K562 (cell line): ENCODE measurements around the gene CLIC1. TPM values are rescaled to one million over a fixed set of nuclear protein-coding genes. Genes with fewer than 3 reads are reported as not detected.

Source experiments
- DPF2 ChIP-seq: fragments of 450-650 bp; IDR thresholded peaks from 2 replicates; pipeline ENCODE4 v1.6.1; 2016
- GABPB2 ChIP-seq: fragments of 250-450 bp; sonication (Bioruptor Pico); conservative IDR thresholded peaks from 2 replicates; pipeline ENCODE4 v1.5.1; 2021; ENCODE audit warnings: mild to moderate bottlenecking
- MYBL2 ChIP-seq, 2 experiments: fragments of 450-650 bp in 1 of 2; sonication (generic) in 1 of 2; formaldehyde crosslinking in 1 of 2; IDR thresholded peaks; 2 replicates each; pipeline versions ENCODE4 v1.6.1 to v1.8.1; 2017 to 2022; ENCODE audit warnings: borderline replicate concordance in 1 of 2, inconsistent platforms in 1 of 2, low read depth in 1 of 2, mild to moderate bottlenecking in 1 of 2, missing genetic modification reagents in 1 of 2, moderate library complexity in 1 of 2
- NFE2 ChIP-seq: IDR thresholded peaks from 2 replicates; pipeline ENCODE4 v1.6.1; 2014; ENCODE audit warnings: antibody characterized with exemption, low read depth
- NR0B1 ChIP-seq: fragments of 450-650 bp; IDR thresholded peaks from one replicate; pipeline ENCODE4 v1.6.1; 2018; ENCODE audit warnings: mild to moderate bottlenecking, moderate library complexity; ENCODE audit not compliant: partially characterized antibody
- NR2C1 ChIP-seq, 2 experiments: fragments of 450-650 bp; IDR thresholded peaks; 2 replicates each; pipeline ENCODE4 v1.6.1; 2017; ENCODE audit warnings: mild to moderate bottlenecking in 2 of 2, antibody characterized with exemption in 1 of 2, inconsistent platforms in 1 of 2, missing compliant biosample characterization in 1 of 2, missing genetic modification characterization in 1 of 2
- SIN3A ChIP-seq, 2 experiments: fragments of 150-350 bp in 1 of 2; IDR thresholded peaks; 2 replicates each; pipeline ENCODE4 v1.6.1; 2011 to 2016; ENCODE audit warnings: borderline replicate concordance in 2 of 2, low read depth in 2 of 2, low read length in 2 of 2, mild to moderate bottlenecking in 2 of 2, moderate library complexity in 2 of 2; ENCODE audit not compliant: control insufficient read depth in 1 of 2
- SMAD1 ChIP-seq: fragments of 150-350 bp; IDR thresholded peaks from 2 replicates; pipeline ENCODE4 v1.6.1; 2014; ENCODE audit warnings: low read length, low read depth; ENCODE audit not compliant: partially characterized antibody
- SREBF2 ChIP-seq: sonication (generic); formaldehyde crosslinking; IDR thresholded peaks from 2 replicates; pipeline ENCODE4 v1.4.0; 2020; ENCODE audit warnings: mild to moderate bottlenecking, missing genetic modification reagents
- XRCC3 ChIP-seq: fragments of 450-650 bp; IDR thresholded peaks from 2 replicates; pipeline ENCODE4 v1.6.1; 2017; ENCODE audit warnings: mild to moderate bottlenecking, moderate library complexity
- XRCC5 ChIP-seq: fragments of 200-400 bp; formaldehyde crosslinking; IDR thresholded peaks from 2 replicates; pipeline ENCODE4 v1.6.1; 2017; ENCODE audit warnings: low read depth, mild to moderate bottlenecking, low read length
- ZBED1 ChIP-seq: IDR thresholded peaks from 2 replicates; pipeline ENCODE4 v1.6.1; 2014
- ZBTB43 ChIP-seq: sonication (generic); formaldehyde crosslinking; IDR thresholded peaks from 2 replicates; pipeline ENCODE4 v1.8.0; 2023; ENCODE audit warnings: mild to moderate bottlenecking, missing genetic modification reagents
- ZC3H4 ChIP-seq: sonication (generic); formaldehyde crosslinking; IDR thresholded peaks from 2 replicates; pipeline ENCODE4 v1.9.0; 2021; ENCODE audit warnings: missing genetic modification reagents, borderline replicate concordance
- ZKSCAN8 ChIP-seq: fragments of 200-800 bp; sonication (Bioruptor generic); IDR thresholded peaks from 2 replicates; pipeline ENCODE4 v1.6.1; 2016; ENCODE audit warnings: missing genetic modification characterization, missing compliant biosample characterization
- ZMIZ1 ChIP-seq, 2 experiments: fragments of 150-350 bp in 1 of 2; IDR thresholded peaks; 2 replicates each; pipeline ENCODE4 v1.6.1; 2012 to 2016; ENCODE audit warnings: low read depth in 2 of 2, low read length in 2 of 2, mild to moderate bottlenecking in 1 of 2, moderate library complexity in 1 of 2
- ZNF133 ChIP-seq: fragments of 250-450 bp; sonication (Bioruptor Pico); IDR thresholded peaks from 2 replicates; pipeline ENCODE4 v1.4.0; 2020; ENCODE audit warnings: mild to moderate bottlenecking
- ZNF717 ChIP-seq: fragments of 250-450 bp; sonication (Bioruptor Pico); IDR thresholded peaks from 2 replicates; pipeline ENCODE4 v1.5.0; 2021
- ZNF79 ChIP-seq: fragments of 250-450 bp; sonication (Bioruptor Pico); IDR thresholded peaks from 2 replicates; pipeline ENCODE4 v1.4.0; 2020; ENCODE audit warnings: low read depth, mild to moderate bottlenecking, moderate library complexity
- polyA plus RNA-seq, 8 experiments: library from polyadenylated mRNA; depleted of rRNA in 4 of 8; stranded (reverse) in 5 of 8; unstranded in 3 of 8; fragments of >200 nt; fragmentation: Nextera tagmentation in 2 of 8; fragmentation: Illumina TruSeq in 1 of 8; extraction: Ambion mirVana in 2 of 8; extraction: Trizol in 1 of 8; gene quantifications; 2 replicates each; pipeline versions ENCODE4 v1.2.1 to v1.2.3, GENCODE V29; 2011 to 2014; ENCODE audit warnings: inconsistent platforms in 1 of 8, missing spikeins in 1 of 8
- total RNA-seq, 7 experiments: library from RNA; depleted of rRNA in 6 of 7; stranded (reverse); fragments of >200 nt in 6 of 7; fragmentation: Illumina TruSeq in 2 of 7; extraction: Trizol in 2 of 7; gene quantifications; 2 replicates each; pipeline versions ENCODE4 v1.2.1 to v1.2.3, GENCODE V29; 2011 to 2021; ENCODE audit warnings: low replicate concordance in 1 of 7

Gene CLIC1
- total and polyA plus RNA-seq, 9 of the 15 experiments (the other 6 are each of a cell fraction or from before 2014, with no cell fraction given), result 1,267 to 2,419 (median 1,808) TPM

GRCh38 chr6:31690231-31691077 lies 45.9 kb downstream of the CLIC1 start (continued):
- TF ChIP-seq ZMIZ1 (IDR thresholded peaks at IDR 0.05; ENCODE audit: low read depth in 2 of 2, low read length in 2 of 2) (peak in 1 of 2 experiments; percentile 1; a peak in 1 of 4 replicates), ZNF79 (no peak), XRCC3 (no peak), GABPB2 (CRISPR knock-in tag) (peak; percentile 72; the same call in 1 of the 2 replicates), ZBTB43 (CRISPR knock-in tag) (peak; percentile 81; the same call in 1 of the 2 replicates), XRCC5 (no peak; the same call in 1 of the 2 replicates), SIN3A (IDR thresholded peaks at IDR 0.05; ENCODE audit: borderline replicate concordance in 2 of 2, control insufficient read depth in 1 of 2, low read depth in 2 of 2, low read length in 2 of 2) (no peak; a peak in 2 of 4 replicates), SREBF2 (CRISPR knock-in tag) (no peak; the same call in 1 of the 2 replicates), NR0B1 (no peak), ZNF717 (0 out of 2 replicates have a peak, but pooled peaks have one; percentile 36), SMAD1 (no peak), DPF2 (peak; percentile 100), ZKSCAN8 (CRISPR knock-in tag) (no peak), ZNF133 (CRISPR knock-in tag) (no peak), NFE2 (peak; percentile 97), NR2C1 (IDR thresholded peaks at IDR 0.05) (peak; percentile 63; the same call in 1 of the 2 replicates), NR2C1 (tag; IDR thresholded peaks at IDR 0.05) (peak; percentile 67), ZBED1 (peak; percentile 75; the same call in 1 of the 2 replicates), ZC3H4 (peak; percentile 33; the same call in 1 of the 2 replicates), MYBL2 (IDR thresholded peaks at IDR 0.05; ENCODE audit: low read depth) (no peak), MYBL2 (CRISPR knock-in tag; IDR thresholded peaks at IDR 0.05; ENCODE audit: borderline replicate concordance) (no peak)
